Epithelial cell of esophagus (primary cell): Measurements from ENCODE around the gene DSC3.
"Not testable (repeated sequence)": the region's sequence is repeated elsewhere in the genome, so short reads cannot be mapped to it uniquely, and the experiment has no call there.

Source experiments
- DNase-seq: peaks from one replicate; pipeline ENCODE4 v3.0.0; 2010; ENCODE audit warnings: low read depth
- H3K4me3 ChIP-seq: 2 replicates; pipeline ENCODE4 v1.5.1; 2011; ENCODE audit warnings: mild to moderate bottlenecking, low read length, control low read depth
- CTCF ChIP-seq: IDR thresholded peaks from 2 replicates; pipeline ENCODE4 v1.5.1; 2011; ENCODE audit warnings: low read depth, mild to moderate bottlenecking, low read length, control low read depth, inconsistent platforms; ENCODE audit not compliant: insufficient read depth; ENCODE audit errors: missing control alignments

The DSC3 gene

GRCh38 chr18:31043709-31044108 lies 1.2 kb upstream of the DSC3 start:
- no peak for TF ChIP-seq CTCF
- H3K4me3 ChIP-seq, result no peak overlapping the region
- DNase-seq, result no peak

- DNase-seq, result no peak
- H3K4me3 ChIP-seq, result peak overlapping the region; percentile 86
- TF ChIP-seq CTCF, result no peak
These were observed 497 bp downstream of the DSC3 start for GRCh38 chr18:31042084-31042405.

GRCh38 chr18:31041271-31042083 lies 1.1 kb downstream of the DSC3 start:
- peak; percentile 51 for DNase-seq
- peak overlapping the region; percentile 86 for H3K4me3 ChIP-seq
- no peak for TF ChIP-seq CTCF

GRCh38 chr18:31040686-31041270 lies 1.8 kb downstream of the DSC3 start:
- peak; percentile 56 for DNase-seq
- no peak for TF ChIP-seq CTCF
- peak overlapping the region; percentile 86 for H3K4me3 ChIP-seq

- TF ChIP-seq CTCF, result no peak
- peak overlapping the region; percentile 86 for H3K4me3 ChIP-seq
- DNase-seq, result peak; percentile 77
These were observed 3.1 kb downstream of the DSC3 start for GRCh38 chr18:31039426-31039825.

- not testable (repeated sequence) for DNase-seq
These were observed 4.9 kb downstream of the DSC3 start for GRCh38 chr18:31037686-31038085.

GRCh38 chr18:31034541-31034940 lies 8.0 kb downstream of the DSC3 start:
- H3K4me3 ChIP-seq, result no peak overlapping the region
- TF ChIP-seq CTCF, result no peak
- DNase-seq, result no peak

More at GRCh38 chr18:31037686-31038085, 4.9 kb downstream of the DSC3 start:
- not testable (repeated sequence) for H3K4me3 ChIP-seq
